Fibroblast of skin of left quadriceps (primary cell): ENCODE results near the gene VWA5B1.

ENCODE experiments used
- DNase-seq, 2 experiments: peaks; one replicate each; pipeline ENCODE4 v3.0.0-alpha.2; 2013; ENCODE audit warnings: low read depth in 2 of 2

VWA5B1 gene

DNA sequence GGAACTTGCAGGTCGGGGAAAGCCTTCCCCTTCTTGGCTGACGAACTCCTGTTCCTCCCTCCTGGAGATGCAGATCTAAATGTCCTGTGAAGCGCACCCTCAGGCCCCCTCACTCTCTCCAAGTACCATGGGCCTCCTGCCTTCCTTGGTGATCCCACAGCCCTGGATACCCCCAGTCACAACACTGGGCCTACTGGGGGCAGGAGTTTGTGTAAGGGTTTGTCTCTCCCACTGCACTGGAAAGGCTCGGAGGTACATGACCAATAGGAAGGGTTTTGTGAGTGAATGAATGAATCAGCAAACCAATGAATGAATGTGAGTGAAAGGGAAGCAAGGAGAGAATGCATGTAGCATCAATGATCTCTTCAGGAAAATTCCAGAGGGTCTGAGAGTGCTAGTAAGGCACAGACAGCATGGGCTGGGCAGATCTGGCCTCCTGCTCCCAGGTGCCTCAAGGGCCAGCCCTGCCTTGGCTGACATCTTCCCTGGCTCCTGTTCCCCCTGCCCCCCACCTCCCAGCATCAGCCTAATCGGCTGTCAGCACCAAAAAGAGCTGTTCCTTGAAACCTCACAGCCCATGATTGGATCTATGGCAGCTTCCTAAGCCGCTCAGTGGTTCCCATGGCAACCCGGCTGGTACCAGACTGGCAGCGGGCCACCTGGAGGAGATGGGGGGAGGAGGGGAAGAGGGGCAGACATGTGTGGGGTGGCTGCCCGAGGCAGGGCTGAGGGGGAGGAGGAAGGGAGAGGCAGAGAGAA is 95.8 kb downstream of the VWA5B1 start:
- DNase-seq: no peak

DNA sequence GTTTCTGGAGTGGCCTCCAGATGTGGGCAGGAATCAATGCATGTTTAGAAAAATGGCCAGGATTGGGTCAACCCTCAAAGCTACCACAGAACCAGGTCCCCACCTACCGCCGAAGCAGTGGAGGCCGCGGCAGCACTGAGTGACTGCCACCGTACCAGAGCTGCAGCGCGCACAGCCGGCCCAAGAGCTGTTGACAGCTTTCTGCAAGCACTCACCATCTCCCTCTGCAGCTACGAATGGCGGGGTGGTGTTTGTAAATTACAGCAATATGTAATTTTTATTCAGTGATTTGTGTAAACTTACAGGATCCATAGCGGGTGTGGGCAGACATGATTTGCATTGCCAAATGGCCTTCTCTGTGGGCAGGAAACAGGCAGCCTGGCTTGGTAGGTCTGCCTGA is 98.9 kb downstream of the VWA5B1 start:
- no peak for DNase-seq

DNA sequence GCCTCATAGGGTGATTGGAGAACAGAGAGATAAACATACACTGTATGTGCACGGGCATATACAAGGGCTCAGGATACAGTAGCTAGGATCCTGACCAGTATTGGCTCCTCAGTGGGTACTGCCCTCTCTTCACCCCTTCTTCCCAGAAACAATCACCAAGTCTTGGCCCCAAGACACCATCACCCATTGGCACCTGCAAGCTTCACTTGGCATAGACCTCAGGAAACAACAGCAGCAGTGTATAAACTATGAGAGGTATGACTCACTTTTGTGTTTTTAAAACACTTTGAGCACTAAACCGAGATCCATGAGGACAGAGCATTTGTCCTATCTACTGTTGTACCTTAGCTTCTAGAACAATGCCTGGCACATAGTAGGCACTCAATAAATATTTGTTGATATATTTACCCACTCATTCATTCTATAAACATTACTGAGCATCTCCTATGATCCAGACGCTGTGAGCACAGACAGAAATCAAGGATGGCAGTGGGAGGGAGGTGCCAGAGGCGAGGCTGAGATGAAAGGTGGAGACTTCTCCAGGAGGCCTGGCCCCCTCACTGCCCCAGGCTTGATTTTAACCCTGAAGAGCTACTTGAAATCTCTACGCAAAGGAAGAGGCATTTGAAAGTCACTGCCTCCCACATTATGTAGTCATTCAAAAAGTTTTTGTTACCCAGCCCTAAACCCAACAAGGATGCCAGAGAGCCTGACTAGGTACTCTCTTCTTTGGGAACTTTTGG is 100.1 kb downstream of the VWA5B1 start:
- DNase-seq: no peak

DNA sequence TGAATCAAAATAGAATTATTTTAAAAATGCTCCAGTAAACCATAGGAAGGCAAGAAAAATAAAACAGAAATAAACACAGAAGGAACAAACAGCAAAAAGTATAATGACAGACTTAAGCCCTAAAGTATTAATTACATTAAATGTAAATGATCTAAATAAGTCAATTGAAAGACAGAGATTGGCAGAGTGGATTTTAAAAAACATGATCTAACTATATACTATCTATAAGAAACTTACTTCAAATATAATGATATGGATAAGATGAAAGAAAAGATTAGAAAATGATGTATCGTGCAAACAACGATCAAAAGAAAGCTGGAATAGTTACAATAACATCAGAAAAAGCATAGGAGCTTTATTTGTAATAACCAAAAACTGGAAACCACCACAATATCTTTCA is 104.6 kb downstream of the VWA5B1 start:
- no peak for DNase-seq

DNA sequence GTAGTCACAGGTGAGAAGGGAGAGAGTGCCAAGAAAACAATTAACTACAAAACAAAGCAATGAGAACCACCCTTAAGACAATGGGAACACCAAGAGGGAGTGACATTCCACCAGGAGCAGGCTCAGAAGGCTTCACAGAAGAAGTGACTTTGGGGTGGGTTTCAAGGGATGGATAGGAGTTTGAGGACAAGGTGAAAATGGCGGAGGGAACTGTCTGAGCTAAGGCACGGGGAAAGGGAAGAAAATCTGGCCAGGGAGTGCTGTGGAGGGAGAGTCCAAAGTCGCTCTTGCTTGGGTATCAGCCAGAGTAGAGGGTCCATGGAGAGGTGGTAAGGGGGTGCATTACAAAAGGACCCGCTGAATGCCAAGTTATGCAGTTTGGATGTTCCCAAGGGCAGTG is 108.1 kb downstream of the VWA5B1 start:
- DNase-seq: no peak

DNA sequence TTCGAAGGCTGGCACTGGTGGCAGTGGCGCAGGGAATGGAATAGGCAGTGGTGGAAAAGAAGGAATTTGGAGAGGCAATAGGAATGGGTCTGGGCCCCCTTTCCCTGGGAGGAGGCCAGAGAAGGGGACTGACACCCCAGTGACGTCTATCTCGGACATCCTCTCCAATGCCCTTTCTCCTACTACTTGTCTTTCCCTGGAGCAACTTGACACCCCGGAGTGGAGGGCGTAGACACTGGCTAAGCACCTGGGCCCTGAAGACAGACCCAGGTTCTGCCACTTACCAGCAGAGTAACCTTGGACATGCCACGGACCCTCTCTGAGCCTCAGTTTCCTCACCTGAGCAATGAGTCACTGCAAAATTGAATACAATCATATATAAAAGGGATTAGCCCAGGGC is 108.5 kb downstream of the VWA5B1 start:
- no peak for DNase-seq

DNA sequence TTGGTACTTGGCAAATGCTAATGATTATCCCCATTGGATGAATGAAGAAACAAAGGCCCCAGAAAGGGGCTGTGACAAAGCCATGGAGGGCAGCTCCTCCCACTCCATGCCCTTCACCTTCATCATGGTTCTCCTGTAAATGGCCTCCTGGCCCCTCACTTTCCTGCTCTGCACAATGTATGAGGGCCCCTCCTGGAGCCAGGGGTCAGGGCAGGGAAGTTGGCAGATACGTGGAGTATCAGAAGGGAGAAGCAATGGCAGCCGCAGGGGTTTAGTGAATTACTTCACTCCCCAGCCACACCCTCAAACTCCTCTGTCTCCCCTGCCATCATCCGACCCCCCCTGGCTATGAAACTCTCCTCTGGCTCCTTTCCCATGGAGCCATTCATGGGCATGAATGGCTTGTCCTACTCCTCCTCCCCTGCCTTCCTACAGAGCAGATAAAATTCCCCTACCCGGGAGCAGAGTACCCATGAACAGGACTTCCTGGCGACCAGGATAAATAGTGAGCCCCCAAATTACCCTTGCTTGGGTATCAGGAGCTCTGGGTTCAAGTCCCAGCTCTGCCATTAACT is 109.0 kb downstream of the VWA5B1 start:
- no peak for DNase-seq

DNA sequence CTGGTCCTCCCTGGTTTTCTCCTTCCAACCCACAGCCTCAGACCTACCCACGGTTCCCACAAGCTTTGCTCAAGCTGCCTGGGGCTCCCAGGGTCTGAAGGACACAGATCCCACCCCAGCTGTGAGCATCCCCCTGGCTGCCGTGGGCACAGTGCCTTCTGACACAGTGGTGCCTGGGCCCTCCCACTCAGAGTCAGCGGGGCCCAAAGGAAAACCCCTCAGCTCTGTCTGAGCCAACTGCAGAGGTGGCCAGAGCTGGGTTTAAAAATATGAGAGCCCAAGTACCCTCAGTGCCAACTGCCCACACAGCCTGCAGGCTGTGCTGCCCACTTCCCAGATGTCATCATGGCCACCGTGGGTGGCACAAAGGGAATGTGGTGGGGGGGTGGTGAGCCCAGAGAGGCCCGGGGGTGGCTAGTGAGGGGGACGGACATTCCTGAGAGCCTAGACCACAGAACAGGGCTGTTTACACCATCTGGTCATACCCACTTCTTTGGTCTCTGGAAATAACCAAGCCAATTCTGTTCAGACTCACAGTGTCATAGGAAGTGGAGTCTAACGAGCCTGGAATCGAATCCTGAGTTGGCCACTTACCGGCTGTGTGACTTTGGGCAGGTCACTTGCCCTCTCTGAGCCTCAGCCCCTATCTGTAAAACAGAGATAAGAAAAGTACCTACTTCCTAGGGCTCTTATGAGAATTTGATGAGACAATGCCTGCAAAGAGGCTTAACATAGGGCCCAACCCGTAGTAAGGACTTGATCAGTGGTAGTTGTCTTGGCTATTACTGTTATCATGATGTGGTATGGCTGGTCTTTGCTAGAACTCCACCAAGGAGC is 109.9 kb downstream of the VWA5B1 start:
- DNase-seq: no peak

DNA sequence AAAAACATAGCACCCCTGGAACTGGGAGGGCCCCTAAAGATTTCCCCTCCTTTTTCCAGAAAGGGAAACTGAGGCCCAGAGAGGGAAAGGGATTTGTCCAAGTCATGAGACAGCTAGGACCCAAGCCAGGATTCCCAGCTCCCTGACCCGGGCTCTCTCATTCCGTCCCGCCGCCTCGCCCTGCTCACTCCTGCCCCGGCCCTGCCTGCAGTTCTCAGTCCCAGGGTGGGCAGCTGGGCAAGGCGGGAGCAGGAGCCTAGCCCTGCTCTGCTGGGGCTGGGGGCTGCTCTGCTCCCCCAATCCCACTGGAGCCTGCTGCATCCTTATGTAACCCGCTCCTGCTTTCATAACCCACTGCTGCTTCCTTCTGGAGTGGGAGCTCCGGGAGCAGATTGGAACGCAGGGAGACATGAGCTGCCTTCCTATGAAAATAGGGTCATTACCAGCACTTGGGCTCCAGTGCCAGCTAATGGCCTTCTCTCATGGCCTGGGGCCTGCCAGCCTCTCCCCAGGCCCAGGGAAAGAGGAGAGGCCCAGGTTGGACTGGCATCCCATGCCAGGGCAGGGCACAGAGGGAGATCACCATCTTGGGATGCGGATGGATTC is 110.8 kb downstream of the VWA5B1 start:
- DNase-seq: no peak

DNA sequence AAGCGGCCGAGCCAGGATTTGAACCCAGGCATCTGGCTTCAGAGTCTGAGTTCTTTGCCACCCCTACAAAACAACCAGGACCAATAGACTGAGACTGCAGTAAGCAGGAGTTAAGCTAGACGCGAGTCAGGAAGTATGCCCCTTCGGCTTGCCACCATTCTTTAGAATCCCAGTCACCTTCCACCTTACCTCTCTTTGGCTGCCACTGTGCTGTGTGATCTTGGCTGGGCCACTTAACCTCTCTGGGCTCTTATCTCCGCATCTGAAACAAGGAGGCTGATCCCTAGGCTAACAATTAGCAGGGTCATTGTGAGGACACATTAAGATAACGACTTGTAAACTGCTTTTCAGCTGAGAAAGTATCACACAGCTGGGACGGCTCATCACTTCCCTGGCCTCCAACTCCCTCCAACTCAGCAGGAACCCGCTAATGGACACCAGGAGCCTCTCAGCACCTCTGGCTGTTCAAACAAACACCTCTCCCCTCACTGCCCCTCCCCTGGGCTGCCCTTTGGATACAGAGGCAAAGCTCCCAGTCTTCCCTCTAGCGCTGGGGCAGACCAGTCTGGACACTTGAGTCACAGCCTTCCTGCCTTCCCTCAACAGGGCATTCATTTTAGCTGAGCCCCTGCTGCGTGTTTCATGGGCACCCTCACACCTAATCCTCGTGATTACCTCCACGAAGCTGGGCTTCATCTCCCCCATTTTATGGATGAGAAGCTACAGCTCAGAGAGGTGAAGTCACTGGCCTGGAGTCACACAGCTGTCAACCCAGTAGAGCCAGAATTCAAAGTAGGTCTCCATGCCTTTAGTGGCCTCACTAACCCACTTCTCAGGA is 112.1 kb downstream of the VWA5B1 start:
- DNase-seq: no peak

DNA sequence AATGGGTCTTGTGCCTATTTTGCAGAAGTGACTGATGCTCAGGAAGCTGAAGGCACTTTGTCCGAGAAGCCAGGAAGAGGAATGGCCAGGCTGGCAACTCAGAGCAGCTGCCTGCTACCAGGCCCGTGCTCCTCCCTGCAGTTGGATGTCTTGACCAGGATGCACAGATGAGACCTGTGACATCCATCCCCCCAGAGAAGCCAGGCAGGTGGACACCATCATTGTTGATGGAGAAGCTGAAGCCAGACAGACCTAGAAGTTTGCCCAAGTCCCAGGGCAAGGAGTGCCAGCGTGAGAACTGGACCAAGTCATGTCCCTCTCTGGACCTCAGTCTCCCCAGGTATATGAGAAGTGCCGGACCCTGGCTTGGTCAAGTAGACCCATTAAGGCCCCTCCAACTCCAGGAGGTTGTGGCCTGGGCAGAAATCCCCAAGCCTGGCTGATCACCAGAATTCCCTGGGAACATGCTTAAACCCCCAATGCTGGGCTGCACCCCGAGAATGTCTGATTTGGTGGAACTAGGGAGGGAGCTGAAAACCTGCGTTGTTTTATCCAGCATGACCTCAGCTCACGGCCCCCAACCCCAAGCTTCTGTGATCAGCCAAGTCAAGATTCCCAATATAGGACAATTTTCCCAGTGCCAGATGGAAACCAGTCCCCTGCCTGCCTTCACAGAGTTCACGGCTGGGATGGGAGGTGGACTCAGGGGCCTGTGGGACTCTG is 112.9 kb downstream of the VWA5B1 start:
- DNase-seq: no peak

DNA sequence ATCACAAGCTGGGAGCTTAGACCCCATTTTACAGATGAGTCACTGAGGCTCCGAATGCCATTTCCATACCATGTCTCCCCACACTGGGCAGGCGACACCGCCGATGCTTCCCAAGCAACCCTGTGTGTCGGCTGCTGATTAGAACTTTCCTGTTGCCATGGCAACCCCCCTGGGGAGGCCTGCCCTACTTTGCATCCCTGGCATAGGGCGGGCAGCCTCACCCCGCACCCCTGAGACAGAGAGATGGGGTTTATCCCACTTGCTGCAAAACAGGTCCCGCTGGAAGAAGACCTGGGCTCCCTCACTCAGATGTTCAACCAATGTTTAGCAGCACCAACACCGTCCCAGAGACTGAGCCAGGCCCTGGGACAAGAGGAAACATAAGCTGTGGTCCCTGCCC is 113.8 kb downstream of the VWA5B1 start:
- no peak for DNase-seq
